K562 (cell line): ENCODE measurements around the gene LTA. TPM values are rescaled to one million over a fixed set of nuclear protein-coding genes. Genes with fewer than 3 reads are reported as not detected.

ENCODE experiments used
- CEBPG ChIP-seq, 3 experiments: fragments of 200-800 bp in 1 of 3; sonication (Bioruptor generic) in 1 of 3; sonication (generic) in 1 of 3; formaldehyde crosslinking in 1 of 3; IDR thresholded peaks in 2 of 3; conservative IDR thresholded peaks in 1 of 3; 2 replicates each; pipeline versions ENCODE4 v1.6.1 to v1.8.0; 2016 to 2022; ENCODE audit warnings: missing compliant biosample characterization in 2 of 3, missing genetic modification characterization in 2 of 3, mild to moderate bottlenecking in 1 of 3, missing genetic modification reagents in 1 of 3
- JUN ChIP-seq, 2 experiments: sonication (generic) in 1 of 2; formaldehyde crosslinking in 1 of 2; IDR thresholded peaks; 2 replicates each; pipeline versions ENCODE4 v1.6.1 to v1.8.0; 2012 to 2022; ENCODE audit warnings: borderline replicate concordance in 2 of 2, mild to moderate bottlenecking in 2 of 2, improper control_type of control experiment in 1 of 2, low read depth in 1 of 2, low read length in 1 of 2, missing genetic modification reagents in 1 of 2
- POLR2AphosphoS2 ChIP-seq: IDR thresholded peaks from 2 replicates; pipeline ENCODE4 v1.6.1; 2012; ENCODE audit warnings: low read length, improper control_type of control experiment
- SAP30 ChIP-seq: fragments of 200-600 bp; sonication (generic); IDR thresholded peaks from 2 replicates; pipeline ENCODE4 v1.6.1; 2012; ENCODE audit warnings: borderline replicate concordance, low read depth, mild to moderate bottlenecking, moderate library complexity, low read length, control low read depth, inconsistent platforms; ENCODE audit not compliant: insufficient read depth, poor library complexity, severe bottlenecking
- SIN3A ChIP-seq, 2 experiments: fragments of 150-350 bp in 1 of 2; IDR thresholded peaks; 2 replicates each; pipeline ENCODE4 v1.6.1; 2011 to 2016; ENCODE audit warnings: borderline replicate concordance in 2 of 2, low read depth in 2 of 2, low read length in 2 of 2, mild to moderate bottlenecking in 2 of 2, moderate library complexity in 2 of 2; ENCODE audit not compliant: control insufficient read depth in 1 of 2
- SNIP1 ChIP-seq: fragments of 450-650 bp; IDR thresholded peaks from 2 replicates; pipeline ENCODE4 v1.7.1; 2017; ENCODE audit warnings: low read depth, mild to moderate bottlenecking
- XRCC5 ChIP-seq: fragments of 200-400 bp; formaldehyde crosslinking; IDR thresholded peaks from 2 replicates; pipeline ENCODE4 v1.6.1; 2017; ENCODE audit warnings: low read depth, mild to moderate bottlenecking, low read length
- ZNF644 ChIP-seq: fragments of 200-800 bp; sonication (Bioruptor generic); IDR thresholded peaks from 2 replicates; pipeline ENCODE4 v1.6.1; 2016; ENCODE audit warnings: low read depth, missing genetic modification characterization, missing compliant biosample characterization
- ZNF668 ChIP-seq: fragments of 250-450 bp; sonication (Bioruptor Pico); IDR thresholded peaks from 2 replicates; pipeline ENCODE4 v1.8.0; 2022; ENCODE audit warnings: mild to moderate bottlenecking, inconsistent platforms
- polyA plus RNA-seq, 8 experiments: library from polyadenylated mRNA; depleted of rRNA in 4 of 8; stranded (reverse) in 5 of 8; unstranded in 3 of 8; fragments of >200 nt; fragmentation: Nextera tagmentation in 2 of 8; fragmentation: Illumina TruSeq in 1 of 8; extraction: Ambion mirVana in 2 of 8; extraction: Trizol in 1 of 8; gene quantifications; 2 replicates each; pipeline versions ENCODE4 v1.2.1 to v1.2.3, GENCODE V29; 2011 to 2014; ENCODE audit warnings: inconsistent platforms in 1 of 8, missing spikeins in 1 of 8
- total RNA-seq, 7 experiments: library from RNA; depleted of rRNA in 6 of 7; stranded (reverse); fragments of >200 nt in 6 of 7; fragmentation: Illumina TruSeq in 2 of 7; extraction: Trizol in 2 of 7; gene quantifications; 2 replicates each; pipeline versions ENCODE4 v1.2.1 to v1.2.3, GENCODE V29; 2011 to 2021; ENCODE audit warnings: low replicate concordance in 1 of 7
- TF ChIP-seq, protein P1 (sequence below): sonication (generic); formaldehyde crosslinking; IDR thresholded peaks from 2 replicates; pipeline ENCODE4 v1.8.1; 2023; ENCODE audit warnings: missing genetic modification reagents, mild to moderate bottlenecking, borderline replicate concordance
- TF ChIP-seq, protein P2 (sequence below): sonication (generic); formaldehyde crosslinking; IDR thresholded peaks from 2 replicates; pipeline ENCODE4 v1.8.0; 2022; ENCODE audit warnings: missing genetic modification reagents, mild to moderate bottlenecking, borderline replicate concordance
- TF ChIP-seq, protein P3 (sequence below): fragments of 450-650 bp; IDR thresholded peaks from 2 replicates; pipeline ENCODE4 v1.6.1; 2016
- TF ChIP-seq, protein P4 (sequence below): fragments of 450-650 bp; IDR thresholded peaks from 2 replicates; pipeline ENCODE4 v1.6.1; 2016; ENCODE audit warnings: borderline replicate concordance

Gene LTA
- total and polyA plus RNA-seq, 9 of the 15 experiments (the other 6 are each of a cell fraction or from before 2014, with no cell fraction given): 0.80 TPM; not detected in 8

DNA sequence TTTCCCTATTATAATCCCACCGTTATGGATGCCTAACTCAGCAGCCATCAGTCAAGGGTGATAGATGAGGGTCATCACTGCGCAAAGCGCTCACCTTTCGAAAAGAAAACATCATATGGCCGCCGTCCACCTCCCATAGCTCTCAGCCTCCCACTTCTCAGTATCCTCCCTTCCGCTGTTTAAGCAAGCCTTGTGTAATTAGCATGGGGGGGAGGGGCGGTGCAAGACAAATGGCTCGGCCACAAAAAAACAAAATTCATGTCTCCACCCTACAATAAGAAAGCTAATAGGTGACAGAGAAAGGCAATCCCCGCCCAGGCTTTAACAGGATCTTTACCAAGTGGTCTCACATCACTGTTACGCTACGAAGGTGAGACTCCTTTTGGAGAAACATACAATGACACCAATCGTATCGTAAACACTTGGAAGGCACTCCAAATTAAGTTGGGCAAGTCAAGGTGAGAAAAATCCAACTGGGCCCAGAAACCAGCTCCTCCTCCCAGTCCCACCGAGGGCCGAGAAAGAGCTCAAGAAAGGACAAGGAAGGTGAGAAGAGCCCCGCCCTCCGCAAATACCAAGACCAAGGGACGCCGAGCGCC is 30.9 kb upstream of the LTA start (continued):
- TF ChIP-seq, protein P1, sequence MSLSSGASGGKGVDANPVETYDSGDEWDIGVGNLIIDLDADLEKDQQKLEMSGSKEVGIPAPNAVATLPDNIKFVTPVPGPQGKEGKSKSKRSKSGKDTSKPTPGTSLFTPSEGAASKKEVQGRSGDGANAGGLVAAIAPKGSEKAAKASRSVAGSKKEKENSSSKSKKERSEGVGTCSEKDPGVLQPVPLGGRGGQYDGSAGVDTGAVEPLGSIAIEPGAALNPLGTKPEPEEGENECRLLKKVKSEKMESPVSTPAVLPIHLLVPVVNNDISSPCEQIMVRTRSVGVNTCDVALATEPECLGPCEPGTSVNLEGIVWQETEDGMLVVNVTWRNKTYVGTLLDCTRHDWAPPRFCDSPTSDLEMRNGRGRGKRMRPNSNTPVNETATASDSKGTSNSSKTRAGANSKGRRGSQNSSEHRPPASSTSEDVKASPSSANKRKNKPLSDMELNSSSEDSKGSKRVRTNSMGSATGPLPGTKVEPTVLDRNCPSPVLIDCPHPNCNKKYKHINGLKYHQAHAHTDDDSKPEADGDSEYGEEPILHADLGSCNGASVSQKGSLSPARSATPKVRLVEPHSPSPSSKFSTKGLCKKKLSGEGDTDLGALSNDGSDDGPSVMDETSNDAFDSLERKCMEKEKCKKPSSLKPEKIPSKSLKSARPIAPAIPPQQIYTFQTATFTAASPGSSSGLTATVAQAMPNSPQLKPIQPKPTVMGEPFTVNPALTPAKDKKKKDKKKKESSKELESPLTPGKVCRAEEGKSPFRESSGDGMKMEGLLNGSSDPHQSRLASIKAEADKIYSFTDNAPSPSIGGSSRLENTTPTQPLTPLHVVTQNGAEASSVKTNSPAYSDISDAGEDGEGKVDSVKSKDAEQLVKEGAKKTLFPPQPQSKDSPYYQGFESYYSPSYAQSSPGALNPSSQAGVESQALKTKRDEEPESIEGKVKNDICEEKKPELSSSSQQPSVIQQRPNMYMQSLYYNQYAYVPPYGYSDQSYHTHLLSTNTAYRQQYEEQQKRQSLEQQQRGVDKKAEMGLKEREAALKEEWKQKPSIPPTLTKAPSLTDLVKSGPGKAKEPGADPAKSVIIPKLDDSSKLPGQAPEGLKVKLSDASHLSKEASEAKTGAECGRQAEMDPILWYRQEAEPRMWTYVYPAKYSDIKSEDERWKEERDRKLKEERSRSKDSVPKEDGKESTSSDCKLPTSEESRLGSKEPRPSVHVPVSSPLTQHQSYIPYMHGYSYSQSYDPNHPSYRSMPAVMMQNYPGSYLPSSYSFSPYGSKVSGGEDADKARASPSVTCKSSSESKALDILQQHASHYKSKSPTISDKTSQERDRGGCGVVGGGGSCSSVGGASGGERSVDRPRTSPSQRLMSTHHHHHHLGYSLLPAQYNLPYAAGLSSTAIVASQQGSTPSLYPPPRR (CRISPR knock-in tag): no peak
- TF ChIP-seq SAP30 (peak; percentile 21), XRCC5 (0 out of 2 replicates have a peak, but pooled peaks have one; percentile 26), SIN3A (IDR thresholded peaks at IDR 0.05; ENCODE audit: borderline replicate concordance in 2 of 2, control insufficient read depth in 1 of 2, low read depth in 2 of 2, low read length in 2 of 2) (peak in 1 of 2 experiments; percentile 29; a peak in 1 of 4 replicates), ZNF668 (0 out of 2 replicates have a peak, but pooled peaks have one; percentile 31), JUN (IDR thresholded peaks at IDR 0.05; ENCODE audit: borderline replicate concordance, low read depth, low read length) (no peak), JUN (CRISPR knock-in tag; IDR thresholded peaks at IDR 0.05; ENCODE audit: borderline replicate concordance) (no peak), POLR2AphosphoS2 (0 out of 2 replicates have a peak, but pooled peaks have one; percentile 24), CEBPG (CRISPR knock-in tag; IDR thresholded peaks at IDR 0.05) (peak; percentile 31; the same call in 1 of the 2 replicates), CEBPG (tag; conservative IDR thresholded peaks at IDR 0.05 in 1 of 2, IDR thresholded peaks at IDR 0.05 in 1 of 2) (peak; percentile 55 to 63; a peak in 3 of 4 replicates), ZNF644 (tag) (0 out of 2 replicates have a peak, but pooled peaks have one; percentile 50), SNIP1 (no peak)
- TF ChIP-seq, protein P2, sequence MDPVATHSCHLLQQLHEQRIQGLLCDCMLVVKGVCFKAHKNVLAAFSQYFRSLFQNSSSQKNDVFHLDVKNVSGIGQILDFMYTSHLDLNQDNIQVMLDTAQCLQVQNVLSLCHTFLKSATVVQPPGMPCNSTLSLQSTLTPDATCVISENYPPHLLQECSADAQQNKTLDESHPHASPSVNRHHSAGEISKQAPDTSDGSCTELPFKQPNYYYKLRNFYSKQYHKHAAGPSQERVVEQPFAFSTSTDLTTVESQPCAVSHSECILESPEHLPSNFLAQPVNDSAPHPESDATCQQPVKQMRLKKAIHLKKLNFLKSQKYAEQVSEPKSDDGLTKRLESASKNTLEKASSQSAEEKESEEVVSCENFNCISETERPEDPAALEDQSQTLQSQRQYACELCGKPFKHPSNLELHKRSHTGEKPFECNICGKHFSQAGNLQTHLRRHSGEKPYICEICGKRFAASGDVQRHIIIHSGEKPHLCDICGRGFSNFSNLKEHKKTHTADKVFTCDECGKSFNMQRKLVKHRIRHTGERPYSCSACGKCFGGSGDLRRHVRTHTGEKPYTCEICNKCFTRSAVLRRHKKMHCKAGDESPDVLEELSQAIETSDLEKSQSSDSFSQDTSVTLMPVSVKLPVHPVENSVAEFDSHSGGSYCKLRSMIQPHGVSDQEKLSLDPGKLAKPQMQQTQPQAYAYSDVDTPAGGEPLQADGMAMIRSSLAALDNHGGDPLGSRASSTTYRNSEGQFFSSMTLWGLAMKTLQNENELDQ (CRISPR knock-in tag): 0 out of 2 replicates have a peak, but pooled peaks have one; percentile 34
- TF ChIP-seq, protein P3, sequence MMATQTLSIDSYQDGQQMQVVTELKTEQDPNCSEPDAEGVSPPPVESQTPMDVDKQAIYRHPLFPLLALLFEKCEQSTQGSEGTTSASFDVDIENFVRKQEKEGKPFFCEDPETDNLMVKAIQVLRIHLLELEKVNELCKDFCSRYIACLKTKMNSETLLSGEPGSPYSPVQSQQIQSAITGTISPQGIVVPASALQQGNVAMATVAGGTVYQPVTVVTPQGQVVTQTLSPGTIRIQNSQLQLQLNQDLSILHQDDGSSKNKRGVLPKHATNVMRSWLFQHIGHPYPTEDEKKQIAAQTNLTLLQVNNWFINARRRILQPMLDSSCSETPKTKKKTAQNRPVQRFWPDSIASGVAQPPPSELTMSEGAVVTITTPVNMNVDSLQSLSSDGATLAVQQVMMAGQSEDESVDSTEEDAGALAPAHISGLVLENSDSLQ: peak; percentile 24; the same call in 1 of the 2 replicates
- TF ChIP-seq, protein P4, sequence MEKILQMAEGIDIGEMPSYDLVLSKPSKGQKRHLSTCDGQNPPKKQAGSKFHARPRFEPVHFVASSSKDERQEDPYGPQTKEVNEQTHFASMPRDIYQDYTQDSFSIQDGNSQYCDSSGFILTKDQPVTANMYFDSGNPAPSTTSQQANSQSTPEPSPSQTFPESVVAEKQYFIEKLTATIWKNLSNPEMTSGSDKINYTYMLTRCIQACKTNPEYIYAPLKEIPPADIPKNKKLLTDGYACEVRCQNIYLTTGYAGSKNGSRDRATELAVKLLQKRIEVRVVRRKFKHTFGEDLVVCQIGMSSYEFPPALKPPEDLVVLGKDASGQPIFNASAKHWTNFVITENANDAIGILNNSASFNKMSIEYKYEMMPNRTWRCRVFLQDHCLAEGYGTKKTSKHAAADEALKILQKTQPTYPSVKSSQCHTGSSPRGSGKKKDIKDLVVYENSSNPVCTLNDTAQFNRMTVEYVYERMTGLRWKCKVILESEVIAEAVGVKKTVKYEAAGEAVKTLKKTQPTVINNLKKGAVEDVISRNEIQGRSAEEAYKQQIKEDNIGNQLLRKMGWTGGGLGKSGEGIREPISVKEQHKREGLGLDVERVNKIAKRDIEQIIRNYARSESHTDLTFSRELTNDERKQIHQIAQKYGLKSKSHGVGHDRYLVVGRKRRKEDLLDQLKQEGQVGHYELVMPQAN: peak; percentile 71; the same call in 1 of the 2 replicates
